GM20431 (cell line): ENCODE results near the gene ALK.

Experiments used
- in situ Hi-C: fragments of 300-500 bp; cut with MseI, MboI; formaldehyde crosslinking; loops from one replicate; pipeline ENCODE4 v1.15.0; 2020; ENCODE audit warnings: low sequenced_read_pairs; ENCODE audit not compliant: unreplicated experiment

Gene ALK

GRCh38 chr2:29175338-29175737, 746.0 kb downstream of the ALK start:
- in situ Hi-C loops: no loop called here

DNA sequence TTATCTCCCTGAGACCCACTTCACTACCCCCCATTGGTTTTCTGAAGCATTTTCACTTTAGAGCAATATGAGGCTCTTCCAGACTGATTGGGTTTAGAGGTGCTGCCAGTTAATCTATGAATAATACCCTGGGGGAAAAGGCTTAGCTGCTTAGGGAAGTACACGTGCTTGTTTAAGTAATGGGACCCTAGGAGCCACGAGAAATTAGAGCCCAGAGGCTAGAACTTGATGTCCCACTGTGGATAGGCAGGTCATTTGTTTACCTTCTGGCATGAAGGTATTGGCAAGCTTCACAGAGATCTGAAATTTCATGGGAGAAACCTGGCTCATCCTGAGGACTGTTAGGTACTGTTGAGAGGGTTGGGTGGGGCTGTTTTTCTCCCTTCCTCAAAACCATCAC, 746.4 kb downstream of the ALK start:
- in situ Hi-C loops: no loop called here

DNA sequence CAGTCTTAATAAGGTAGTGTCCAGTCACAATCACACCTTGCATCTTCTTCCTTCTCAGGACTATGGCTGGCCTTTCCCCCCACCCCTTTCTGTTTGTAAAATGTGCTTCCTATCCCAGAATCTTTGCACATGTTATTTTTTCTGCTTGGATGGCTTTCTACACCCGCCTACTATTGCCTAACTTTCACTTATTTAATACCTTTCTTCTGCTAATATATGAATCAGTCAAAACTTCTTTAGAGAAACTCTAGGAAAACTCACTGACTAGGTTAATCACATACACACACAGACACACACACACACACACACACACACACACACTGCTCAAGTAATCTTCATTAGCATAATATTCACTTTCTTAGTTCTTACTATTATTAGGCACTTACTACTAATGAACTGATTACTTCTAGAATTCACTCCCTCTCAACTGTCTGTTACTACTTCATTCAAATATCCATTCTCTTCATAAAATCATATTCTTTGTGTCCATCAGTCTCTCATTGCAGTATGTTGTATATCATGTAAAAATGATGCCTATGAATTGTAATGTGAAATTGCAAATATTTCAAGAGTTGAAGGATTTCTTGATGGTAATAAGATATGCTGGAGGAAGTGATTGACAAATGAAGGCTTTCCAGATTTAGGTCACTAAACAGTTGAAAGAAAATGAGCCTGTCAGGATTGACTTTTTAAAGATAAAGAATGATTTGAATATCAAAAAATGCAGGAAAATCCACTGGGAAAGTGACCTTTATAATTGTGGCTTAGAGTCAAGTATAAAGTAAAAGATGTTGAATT, 754.9 kb downstream of the ALK start:
- in situ Hi-C loops: no loop called here

- in situ Hi-C loops: no loop called here
These were observed 755.8 kb downstream of the ALK start for GRCh38 chr2:29165362-29166241.

DNA sequence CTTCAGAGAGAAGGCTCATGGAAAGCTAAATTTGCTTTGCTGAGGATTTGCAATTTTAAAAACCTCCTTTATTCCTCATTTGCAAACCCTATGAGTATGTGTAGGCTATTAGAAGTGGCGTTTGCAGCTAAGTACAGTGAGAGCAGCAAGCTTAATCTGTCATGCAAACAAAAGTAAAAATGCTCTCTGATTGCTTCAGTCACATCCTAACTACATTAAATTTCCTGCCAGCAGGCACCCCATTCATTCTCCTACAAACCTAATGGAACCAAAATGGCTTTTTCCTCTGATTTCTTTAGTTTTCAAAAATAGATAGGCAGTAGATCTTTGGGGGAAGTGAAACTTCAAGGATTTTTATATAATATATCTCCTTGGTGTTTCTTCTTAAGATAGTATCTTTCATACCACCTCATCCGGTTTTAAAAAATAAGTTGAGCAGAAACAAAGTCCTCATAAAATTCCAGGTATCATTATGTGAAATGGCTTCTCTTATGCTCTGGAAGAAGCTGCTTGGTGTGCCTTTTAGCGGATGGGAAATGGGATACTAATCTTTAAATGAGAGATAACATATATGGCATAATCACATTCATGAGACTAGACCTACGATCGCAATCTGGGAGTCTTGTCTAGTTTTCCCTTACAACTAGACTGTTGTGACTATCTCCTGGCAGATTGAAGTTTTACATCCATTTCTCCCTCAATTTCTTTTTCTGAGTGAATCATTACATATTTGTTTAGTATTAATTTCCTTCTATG, 757.1 kb downstream of the ALK start:
- in situ Hi-C loops: no loop called here

- in situ Hi-C loops: no loop called here
These were observed 759.0 kb downstream of the ALK start for GRCh38 chr2:29162204-29162928.

DNA sequence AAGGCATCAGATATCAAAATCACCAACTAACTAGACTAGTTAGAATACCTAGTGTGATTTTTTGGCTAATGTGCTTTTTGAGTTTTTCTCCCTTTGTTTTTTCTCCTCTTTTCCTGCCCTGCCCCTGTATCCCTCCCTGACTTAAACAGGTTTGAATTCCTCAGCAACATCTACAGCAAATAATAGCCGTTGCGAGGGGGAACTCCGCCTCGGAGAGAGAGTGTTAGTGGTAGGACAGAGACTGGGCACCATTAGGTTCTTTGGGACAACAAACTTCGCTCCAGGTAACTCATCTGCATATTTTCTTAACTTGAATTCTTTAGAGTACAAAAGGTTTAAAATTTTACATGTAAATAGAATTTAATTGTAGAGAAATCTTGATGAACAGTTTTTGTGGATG, 761.2 kb downstream of the ALK start:
- in situ Hi-C loops: no loop called here

GRCh38 chr2:29159125-29159524, 762.3 kb downstream of the ALK start:
- in situ Hi-C loops: no loop called here

- in situ Hi-C loops: no loop called here
These were observed 764.3 kb downstream of the ALK start for GRCh38 chr2:29157131-29157530.

- in situ Hi-C loops: no loop called here
These were observed 765.8 kb downstream of the ALK start for GRCh38 chr2:29155578-29155977.

DNA sequence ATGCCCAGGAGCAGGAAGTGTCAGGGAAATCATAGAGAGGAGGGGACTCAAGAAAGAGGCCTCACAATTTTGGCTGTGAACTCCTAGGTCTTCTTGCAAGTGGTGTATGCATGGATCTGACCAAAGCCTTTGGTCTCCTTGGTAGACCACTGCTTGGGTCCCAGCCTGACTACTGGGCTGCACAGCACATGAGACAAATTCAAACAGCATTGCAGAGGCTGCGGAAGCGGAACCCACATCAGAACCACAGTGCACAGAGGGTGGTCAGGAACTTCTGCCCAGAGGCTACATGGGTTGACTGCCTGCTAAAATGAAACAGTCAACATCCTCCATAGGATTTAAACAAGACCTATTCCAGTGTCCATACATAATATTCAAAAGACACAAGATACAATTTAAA, 766.8 kb downstream of the ALK start:
- in situ Hi-C loops: no loop called here

DNA sequence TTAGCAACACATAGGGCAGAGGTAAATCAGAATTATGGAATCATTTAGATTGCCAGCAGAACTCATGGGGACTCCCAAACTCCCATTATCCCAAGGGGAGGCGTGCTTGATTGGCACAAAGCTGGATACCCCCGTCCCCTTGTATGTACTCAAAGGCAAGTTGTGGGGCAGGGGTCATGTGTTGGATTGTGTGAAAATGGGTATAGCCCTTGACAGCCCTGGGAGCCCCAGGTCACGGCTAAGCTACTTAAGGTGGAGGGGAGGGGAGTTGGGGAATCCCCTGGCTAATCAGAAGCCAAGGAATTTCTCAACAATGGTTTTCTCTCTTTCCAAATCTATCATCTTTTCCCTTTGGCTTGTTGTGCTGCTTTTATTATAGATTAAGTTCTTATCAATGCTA, 773.4 kb downstream of the ALK start:
- in situ Hi-C loops: no loop called here

DNA sequence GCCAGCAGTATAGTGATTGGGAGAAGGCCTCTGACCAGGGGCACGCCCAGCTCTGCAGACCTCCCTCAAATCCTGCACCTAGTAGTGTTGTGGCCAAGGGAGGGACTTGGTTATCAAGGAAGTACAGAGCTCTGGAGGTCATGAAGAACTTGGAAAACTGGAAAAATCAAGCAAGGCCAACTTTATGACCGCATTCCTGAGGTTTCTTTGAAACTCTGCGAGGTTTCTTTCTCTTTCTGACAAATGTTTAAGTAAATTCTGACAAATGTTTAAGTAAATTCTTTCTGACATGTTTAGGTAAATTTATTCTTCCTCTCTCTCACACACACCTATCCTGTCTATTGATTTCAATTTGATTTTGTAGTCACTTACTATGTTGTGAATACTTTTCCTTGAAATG, 775.2 kb downstream of the ALK start:
- in situ Hi-C loops: no loop called here

- in situ Hi-C loops: no loop called here
These were observed 777.7 kb downstream of the ALK start for GRCh38 chr2:29143657-29144056.
